ENCODE results near the gene ARMC8.
"Not testable (repeated sequence)": the region's sequence is repeated elsewhere in the genome, so short reads cannot be mapped to it uniquely, and the experiment has no call there.

The ARMC8 gene

GRCh38 chr3:138187296-138188012 is at the start of gene ARMC8:
TSS of gene ARMC8 (plus strand) at chr3:138187301. CDS start at chr3:138187555, 254 bp downstream.
- peak in 1 of 2 experiments; percentile 64 for DNase-seq

- no peak for DNase-seq
Observed at GRCh38 chr3:138137861-138138260, 49.2 kb upstream of the ARMC8 start.

- no peak for DNase-seq
Observed at GRCh38 chr3:138139691-138140090, 47.4 kb upstream of the ARMC8 start.

GRCh38 chr3:138140940-138141339 is 46.2 kb upstream of the ARMC8 start:
- no peak for DNase-seq

GRCh38 chr3:138142181-138142580 is 44.9 kb upstream of the ARMC8 start:
- not testable (repeated sequence) for DNase-seq

- no peak for DNase-seq
Observed at GRCh38 chr3:138148503-138148902, 38.6 kb upstream of the ARMC8 start.

- DNase-seq, result no peak
Observed at GRCh38 chr3:138154534-138154933, 32.6 kb upstream of the ARMC8 start.

GRCh38 chr3:138157743-138158142 is 29.4 kb upstream of the ARMC8 start:
- no peak for DNase-seq

GRCh38 chr3:138165061-138165460 is 22.0 kb upstream of the ARMC8 start:
- DNase-seq, result no peak

GRCh38 chr3:138172625-138173024 is 14.5 kb upstream of the ARMC8 start:
- DNase-seq, result no peak

GRCh38 chr3:138173769-138174420 is 13.2 kb upstream of the ARMC8 start:
- DNase-seq, result no peak

- DNase-seq, result peak; percentile 79 to 83
Observed at GRCh38 chr3:138174421-138175131, 12.5 kb upstream of the ARMC8 start, which contains the start of gene DBR1. TSS of gene DBR1 (minus strand) at chr3:138174921. CDS start at chr3:138174795, 126 bp downstream.

GRCh38 chr3:138180375-138181029 is 6.6 kb upstream of the ARMC8 start:
- peak; percentile 14 to 50 for DNase-seq

- no peak for DNase-seq
Observed at GRCh38 chr3:138184994-138185393, 2.1 kb upstream of the ARMC8 start.

GRCh38 chr3:138186221-138186620 is 880 bp upstream of the ARMC8 start:
- peak; percentile 14 to 31 for DNase-seq

GRCh38 chr3:138186803-138187295 is 252 bp upstream of the ARMC8 start:
- peak; percentile 73 to 84 for DNase-seq

GRCh38 chr3:138188013-138188730 is 1.1 kb downstream of the ARMC8 start:
- DNase-seq, result no peak

- no peak for DNase-seq
Observed at GRCh38 chr3:138195481-138195880, 8.4 kb downstream of the ARMC8 start.

- DNase-seq, result no peak
Observed at GRCh38 chr3:138196023-138196422, 8.9 kb downstream of the ARMC8 start.

GRCh38 chr3:138197058-138197457 is 10.0 kb downstream of the ARMC8 start:
- DNase-seq, result no peak

- DNase-seq, result no peak
Observed at GRCh38 chr3:138197524-138197923, 10.4 kb downstream of the ARMC8 start.

- no peak for DNase-seq
Observed at GRCh38 chr3:138199851-138200250, 12.8 kb downstream of the ARMC8 start.
